Measurements from ENCODE around the gene IL6ST. TPM values are rescaled to one million over a fixed set of nuclear protein-coding genes. Genes with fewer than 3 reads are reported as not detected.

The IL6ST gene
- total RNA-seq, 2 experiments from 2014 or later = 377 to 404 TPM

DNA sequence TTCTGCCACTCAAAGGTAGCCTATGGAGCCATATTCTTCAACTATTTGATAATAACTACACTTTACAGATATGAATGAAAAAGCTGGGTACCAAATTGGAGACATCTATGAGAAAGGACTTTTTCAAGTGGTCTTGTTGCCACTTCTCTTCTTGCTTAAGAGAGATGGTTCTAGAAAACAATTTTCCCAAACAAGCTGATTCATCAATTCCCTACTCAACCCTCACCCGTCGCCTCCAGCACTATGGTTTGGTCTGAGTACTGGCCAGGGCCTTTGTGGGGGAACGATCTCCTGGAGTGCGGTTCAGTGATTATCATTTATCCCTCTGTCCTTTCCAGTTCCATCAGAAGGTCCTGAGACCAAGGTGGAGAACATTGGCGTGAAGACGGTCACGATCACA, 86.8 kb downstream of the IL6ST start:
- TF ChIP-seq, protein P1, sequence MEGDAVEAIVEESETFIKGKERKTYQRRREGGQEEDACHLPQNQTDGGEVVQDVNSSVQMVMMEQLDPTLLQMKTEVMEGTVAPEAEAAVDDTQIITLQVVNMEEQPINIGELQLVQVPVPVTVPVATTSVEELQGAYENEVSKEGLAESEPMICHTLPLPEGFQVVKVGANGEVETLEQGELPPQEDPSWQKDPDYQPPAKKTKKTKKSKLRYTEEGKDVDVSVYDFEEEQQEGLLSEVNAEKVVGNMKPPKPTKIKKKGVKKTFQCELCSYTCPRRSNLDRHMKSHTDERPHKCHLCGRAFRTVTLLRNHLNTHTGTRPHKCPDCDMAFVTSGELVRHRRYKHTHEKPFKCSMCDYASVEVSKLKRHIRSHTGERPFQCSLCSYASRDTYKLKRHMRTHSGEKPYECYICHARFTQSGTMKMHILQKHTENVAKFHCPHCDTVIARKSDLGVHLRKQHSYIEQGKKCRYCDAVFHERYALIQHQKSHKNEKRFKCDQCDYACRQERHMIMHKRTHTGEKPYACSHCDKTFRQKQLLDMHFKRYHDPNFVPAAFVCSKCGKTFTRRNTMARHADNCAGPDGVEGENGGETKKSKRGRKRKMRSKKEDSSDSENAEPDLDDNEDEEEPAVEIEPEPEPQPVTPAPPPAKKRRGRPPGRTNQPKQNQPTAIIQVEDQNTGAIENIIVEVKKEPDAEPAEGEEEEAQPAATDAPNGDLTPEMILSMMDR (IDR thresholded peaks at IDR 0.05) = no peak
- intact Hi-C loops (cut with DNase I, micrococcal nuclease) = no loop called here
- POLR2A ChIA-PET = no interaction called here
- H3K27ac ChIP-seq (ENCODE audit: low read depth in 1 of 2, low read length in 2 of 2) = no peak overlapping the region
- H3K4me1 ChIP-seq (ENCODE audit: insufficient read depth, low read length) = peaks cover 19% of the 10 kb centered on the region
- ATAC-seq (ENCODE audit: poor library complexity) (no peak), DNase-seq (no peak)
- Mint-ChIP-seq H3K27ac (no peak overlapping the region), H3K27me3 (no peaks in the 10 kb centered on the region), H3K4me3 (no peak overlapping the region), H3K36me3 (ENCODE audit: low read depth) (no peaks in the 10 kb centered on the region), H3K4me1 (ENCODE audit: low read depth) (peaks cover 13% of the 10 kb centered on the region), H3K9me3 (no peaks in the 10 kb centered on the region)
- CTCF ChIA-PET = no interaction called here
- no peak overlapping the region for H3K4me3 ChIP-seq (ENCODE audit: low read length)
- H3K36me3 ChIP-seq (ENCODE audit: insufficient read depth, low read length) = no peaks in the 10 kb centered on the region
- no peaks in the 10 kb centered on the region for H3K9me3 ChIP-seq (ENCODE audit: control insufficient read depth in 1 of 2, insufficient read depth in 1 of 2, low read length in 2 of 2)
- H3K27me3 ChIP-seq (ENCODE audit: control insufficient read depth in 1 of 2, insufficient read depth in 2 of 2, low read length in 2 of 2) = no peaks in the 10 kb centered on the region

DNA sequence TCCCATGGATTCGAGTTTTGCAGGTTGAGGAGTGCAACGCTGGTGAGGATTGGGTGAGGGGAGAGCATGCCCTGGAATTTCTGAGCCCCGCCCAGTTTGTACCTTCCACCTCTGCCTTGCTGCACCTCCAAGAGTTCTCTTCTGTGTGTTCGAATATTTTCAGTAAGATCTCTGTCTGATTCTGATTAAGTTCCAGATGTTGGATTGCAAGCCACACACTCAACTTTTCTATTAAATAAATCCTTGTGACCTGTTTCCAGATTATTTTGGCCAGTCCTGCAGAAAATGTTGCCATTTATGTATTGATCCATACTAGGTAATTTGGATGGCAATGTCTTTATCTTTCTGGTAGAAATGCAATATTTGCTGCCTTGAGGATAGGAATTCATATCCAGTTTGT, 89.5 kb downstream of the IL6ST start:
- H3K27ac Mint-ChIP-seq = no peak overlapping the region
- no peaks in the 10 kb centered on the region for H3K36me3 ChIP-seq (ENCODE audit: insufficient read depth, low read length)
- peaks cover 18% of the 10 kb centered on the region for H3K4me1 Mint-ChIP-seq (ENCODE audit: low read depth)
- H3K4me3 ChIP-seq (ENCODE audit: low read length) = no peak overlapping the region
- TF ChIP-seq, protein P1 (IDR thresholded peaks at IDR 0.05) = no peak
- H3K27me3 Mint-ChIP-seq = no peaks in the 10 kb centered on the region
- ATAC-seq (ENCODE audit: poor library complexity) (no peak), DNase-seq (no peak)
- H3K4me3 Mint-ChIP-seq = no peak overlapping the region
- no peaks in the 10 kb centered on the region for H3K27me3 ChIP-seq (ENCODE audit: control insufficient read depth in 1 of 2, insufficient read depth in 2 of 2, low read length in 2 of 2)
- ChIA-PET CTCF (no interaction called here), POLR2A (no interaction called here)
- peaks cover 25% of the 10 kb centered on the region for H3K4me1 ChIP-seq (ENCODE audit: insufficient read depth, low read length)
- H3K27ac ChIP-seq (ENCODE audit: low read depth in 1 of 2, low read length in 2 of 2) = no peak overlapping the region
- no peaks in the 10 kb centered on the region for H3K9me3 ChIP-seq (ENCODE audit: control insufficient read depth in 1 of 2, insufficient read depth in 1 of 2, low read length in 2 of 2)
- no peaks in the 10 kb centered on the region for H3K9me3 Mint-ChIP-seq
- H3K36me3 Mint-ChIP-seq (ENCODE audit: low read depth) = no peaks in the 10 kb centered on the region
- intact Hi-C loops (cut with DNase I, micrococcal nuclease) = no loop called here

DNA sequence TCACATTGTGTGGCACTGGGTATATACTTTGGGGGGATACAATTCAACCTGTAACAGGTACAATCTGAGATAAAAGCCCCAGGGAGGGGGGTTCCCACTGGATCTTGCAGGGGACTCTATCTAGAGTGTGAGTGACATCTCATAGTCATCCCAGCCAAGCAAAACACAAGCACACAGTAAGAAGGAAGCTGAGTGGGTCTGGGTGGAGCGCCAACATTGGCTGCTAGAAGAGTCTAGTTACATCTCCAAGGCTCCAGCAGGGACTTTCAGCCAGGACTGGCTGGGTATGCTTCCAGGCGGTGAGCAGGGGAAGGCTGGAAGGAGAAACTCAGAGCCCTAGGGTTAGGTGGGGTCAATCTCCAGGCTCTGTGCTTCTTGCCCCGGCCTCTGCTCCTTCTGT, 90.6 kb downstream of the IL6ST start:
- H3K9me3 ChIP-seq (ENCODE audit: control insufficient read depth in 1 of 2, insufficient read depth in 1 of 2, low read length in 2 of 2) = no peaks in the 10 kb centered on the region
- no peak overlapping the region for H3K4me3 ChIP-seq (ENCODE audit: low read length)
- peaks cover 7% of the 10 kb centered on the region for H3K27me3 Mint-ChIP-seq
- peaks cover 25% of the 10 kb centered on the region for H3K4me1 ChIP-seq (ENCODE audit: insufficient read depth, low read length)
- H3K4me1 Mint-ChIP-seq (ENCODE audit: low read depth) = peaks cover 18% of the 10 kb centered on the region
- ATAC-seq (ENCODE audit: poor library complexity) = no peak
- ChIA-PET CTCF (no interaction called here), POLR2A (no interaction called here)
- H3K4me3 Mint-ChIP-seq = no peak overlapping the region
- no peaks in the 10 kb centered on the region for H3K36me3 ChIP-seq (ENCODE audit: insufficient read depth, low read length)
- no peak overlapping the region for H3K27ac Mint-ChIP-seq
- H3K36me3 Mint-ChIP-seq (ENCODE audit: low read depth) = no peaks in the 10 kb centered on the region
- TF ChIP-seq, protein P1 (IDR thresholded peaks at IDR 0.05) = no peak
- H3K27me3 ChIP-seq (ENCODE audit: control insufficient read depth in 1 of 2, insufficient read depth in 2 of 2, low read length in 2 of 2) = no peaks in the 10 kb centered on the region
- intact Hi-C loops (cut with DNase I, micrococcal nuclease) = no loop called here
- peak in 1 of 14 experiments; percentile 23 for DNase-seq
- no peaks in the 10 kb centered on the region for H3K9me3 Mint-ChIP-seq
- no peak overlapping the region for H3K27ac ChIP-seq (ENCODE audit: low read depth in 1 of 2, low read length in 2 of 2)

Measured in CD4-positive, alpha-beta T cell (primary cell).